ENCODE measurements around the gene PRKD3. TPM values are rescaled to one million over a fixed set of nuclear protein-coding genes. Genes with fewer than 3 reads are reported as not detected.
A peak's percentile ranks its signal among the peaks of the same experiment; 100 is the strongest.
"Not testable (repeated sequence)": the region's sequence is repeated elsewhere in the genome, so short reads cannot be mapped to it uniquely, and the experiment has no call there.

PRKD3 gene
- polyA plus RNA-seq, 1 donor from 2014 or later: 51.2 TPM

- Mint-ChIP-seq H3K27me3 (no peaks in the 10 kb centered on the region), H3K9me3 (no peaks in the 10 kb centered on the region), H3K4me3 (peak overlapping the region in 1 of 4 donors; percentile 63), H3K27ac (peak overlapping the region in 1 of 3 donors; percentile 57), H3K4me1 (peaks cover 48 to 62% (median 48%) of the 10 kb centered on the region in 3 donors), H3K36me3 (peaks cover 14% of the 10 kb centered on the region)
Observed at GRCh38 chr2:37307500-37307899, 17.1 kb downstream of the PRKD3 start.

DNA sequence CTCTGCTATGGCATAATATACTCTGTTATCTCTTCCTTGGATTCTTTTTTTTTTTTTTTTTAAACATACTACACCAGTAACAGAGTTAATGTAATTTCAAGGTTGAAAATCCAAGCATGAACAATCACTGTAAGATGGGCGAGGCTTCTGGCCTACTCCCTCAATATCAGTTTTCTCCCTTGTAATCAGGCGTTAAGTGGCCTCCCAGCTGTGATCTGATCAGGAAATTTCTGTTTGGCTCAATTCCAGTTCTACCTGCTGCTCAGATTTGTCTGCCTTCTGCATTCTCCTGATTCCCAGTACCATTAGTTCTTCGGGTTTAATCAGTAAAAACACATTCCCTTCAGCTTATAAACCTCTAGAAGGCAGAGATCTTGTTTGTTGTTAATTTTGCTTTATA lies 18.6 kb downstream of the PRKD3 start:
- Mint-ChIP-seq H3K27ac (no peak overlapping the region), H3K36me3 (peaks cover 14% of the 10 kb centered on the region), H3K4me3 (no peak overlapping the region)

GRCh38 chr2:37302701-37303252 lies 21.9 kb downstream of the PRKD3 start:
- Mint-ChIP-seq H3K27ac (peak overlapping the region in 1 of 3 donors; percentile 23), H3K36me3 (peaks cover 5% of the 10 kb centered on the region), H3K4me3 (peak overlapping the region in 1 of 4 donors; percentile 2), H3K4me1 (peaks cover 48 to 55% (median 48%) of the 10 kb centered on the region in 3 donors), H3K9me3 (no peaks in the 10 kb centered on the region), H3K27me3 (no peaks in the 10 kb centered on the region)

More for the DNA sequence above, 18.6 kb downstream of the PRKD3 start:
- Mint-ChIP-seq H3K9me3 (no peaks in the 10 kb centered on the region), H3K4me1 (peaks cover 46 to 59% (median 51%) of the 10 kb centered on the region in 3 donors), H3K27me3 (no peaks in the 10 kb centered on the region)

GRCh38 chr2:37301408-37301807 lies 23.2 kb downstream of the PRKD3 start:
- Mint-ChIP-seq H3K36me3 (peaks cover 5% of the 10 kb centered on the region), H3K27me3 (no peaks in the 10 kb centered on the region), H3K4me1 (peaks cover 45 to 57% (median 46%) of the 10 kb centered on the region in 3 donors), H3K9me3 (no peaks in the 10 kb centered on the region), H3K27ac (peak overlapping the region in 2 of 3 donors; percentile 24 to 46), H3K4me3 (no peak overlapping the region)

DNA sequence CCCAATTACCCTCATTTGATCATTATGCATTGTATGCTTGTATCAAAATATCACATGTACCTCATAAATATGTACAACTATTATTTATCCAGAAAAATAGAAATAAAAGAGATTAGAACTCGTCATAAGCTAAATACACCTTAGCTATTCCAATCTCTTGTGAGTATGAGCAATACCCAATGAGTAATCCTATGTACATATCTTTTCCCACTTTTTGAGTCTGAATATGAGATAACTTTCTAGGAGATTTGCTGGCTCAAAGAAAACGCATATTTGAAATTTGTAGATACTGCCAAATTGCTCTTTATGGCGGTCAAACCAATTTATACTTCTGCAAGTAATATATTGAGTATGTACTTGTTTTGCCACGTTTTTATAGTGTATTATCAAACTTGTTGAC lies 24.1 kb downstream of the PRKD3 start:
- Mint-ChIP-seq H3K27ac (no peak overlapping the region), H3K4me1 (peaks cover 44 to 57% (median 46%) of the 10 kb centered on the region in 3 donors), H3K36me3 (peaks cover 5% of the 10 kb centered on the region), H3K9me3 (no peaks in the 10 kb centered on the region), H3K4me3 (no peak overlapping the region), H3K27me3 (no peaks in the 10 kb centered on the region)

DNA sequence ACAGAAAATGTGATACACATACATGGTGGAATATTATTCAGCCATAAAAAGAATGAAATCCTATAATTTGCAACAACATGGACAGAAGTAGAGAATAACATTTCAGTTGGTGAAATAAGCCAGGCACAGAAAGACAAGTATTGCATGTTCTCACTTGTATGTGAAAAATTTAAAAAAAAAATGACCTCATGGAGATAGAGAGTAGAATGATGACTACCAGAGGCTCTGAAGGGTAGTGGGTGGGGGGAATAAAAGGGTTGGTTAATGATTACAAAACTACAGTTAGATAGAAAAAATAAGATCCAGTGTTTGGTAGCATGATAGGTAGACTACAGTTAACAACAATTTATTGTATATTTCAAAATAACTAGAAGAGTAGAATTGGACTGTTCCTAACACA lies 24.5 kb downstream of the PRKD3 start:
- Mint-ChIP-seq H3K4me1 (peaks cover 44 to 55% (median 47%) of the 10 kb centered on the region in 3 donors), H3K27ac (no peak overlapping the region), H3K27me3 (no peaks in the 10 kb centered on the region), H3K4me3 (no peak overlapping the region), H3K36me3 (peaks cover 5% of the 10 kb centered on the region), H3K9me3 (no peaks in the 10 kb centered on the region)

- H3K4me3 Mint-ChIP-seq: no peak overlapping the region
- no peaks in the 10 kb centered on the region for H3K9me3 Mint-ChIP-seq
- no peaks in the 10 kb centered on the region for H3K27me3 Mint-ChIP-seq
- H3K36me3 Mint-ChIP-seq: no peaks in the 10 kb centered on the region
- no peak overlapping the region for H3K27ac Mint-ChIP-seq
- peaks cover 38 to 44% (median 44%) of the 10 kb centered on the region in 3 donors for H3K4me1 Mint-ChIP-seq
Observed at GRCh38 chr2:37297632-37298031, 27.0 kb downstream of the PRKD3 start.

- Mint-ChIP-seq H3K9me3 (no peaks in the 10 kb centered on the region), H3K4me3 (no peak overlapping the region), H3K27ac (peak overlapping the region in 2 of 3 donors; percentile 33 to 84), H3K36me3 (peaks cover 4% of the 10 kb centered on the region), H3K27me3 (no peaks in the 10 kb centered on the region), H3K4me1 (peaks cover 31 to 41% (median 33%) of the 10 kb centered on the region in 3 donors)
Observed at GRCh38 chr2:37295469-37296073, 29.1 kb downstream of the PRKD3 start.

- H3K36me3 Mint-ChIP-seq, H3K4me3 Mint-ChIP-seq, H3K27me3 Mint-ChIP-seq, H3K9me3 Mint-ChIP-seq: not testable (repeated sequence)
- Mint-ChIP-seq H3K27ac (peak overlapping the region in 1 of 3 donors; percentile 33), H3K4me1 (peaks cover 24 to 40% (median 29%) of the 10 kb centered on the region in 3 donors)
Observed at GRCh38 chr2:37294858-37295257, 29.8 kb downstream of the PRKD3 start.

DNA sequence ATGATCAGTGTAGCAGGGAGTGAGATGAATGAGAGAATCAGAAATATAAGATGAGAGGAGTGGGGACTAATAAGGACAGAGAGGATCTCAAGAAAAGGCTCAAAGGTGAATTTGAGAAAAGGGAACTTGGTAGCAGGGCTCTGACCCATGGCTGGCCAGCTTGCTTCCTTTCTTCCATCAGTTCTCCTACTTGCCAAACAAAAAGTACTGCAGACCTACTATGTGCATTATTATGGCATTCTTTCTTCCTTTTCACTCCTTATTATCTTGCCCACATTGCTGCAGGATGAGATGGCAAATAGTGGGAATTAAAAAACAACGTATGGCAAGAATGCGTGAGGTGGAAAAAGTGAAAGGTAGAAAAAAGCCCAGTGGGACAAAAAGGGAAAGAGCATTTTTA lies 33.0 kb downstream of the PRKD3 start:
- no peak overlapping the region for H3K4me3 Mint-ChIP-seq
- no peaks in the 10 kb centered on the region for H3K27me3 Mint-ChIP-seq
- peaks cover 7% of the 10 kb centered on the region for H3K36me3 Mint-ChIP-seq

GRCh38 chr2:37287966-37288365 lies 36.7 kb downstream of the PRKD3 start:
- Mint-ChIP-seq H3K27me3 (no peaks in the 10 kb centered on the region), H3K27ac (no peak overlapping the region), H3K9me3 (no peaks in the 10 kb centered on the region), H3K4me3 (no peak overlapping the region), H3K36me3 (peaks cover 7% of the 10 kb centered on the region), H3K4me1 (peaks cover 3 to 18% (median 10%) of the 10 kb centered on the region in 3 donors)

More for the DNA sequence above, 33.0 kb downstream of the PRKD3 start:
- no peaks in the 10 kb centered on the region for H3K9me3 Mint-ChIP-seq
- H3K27ac Mint-ChIP-seq: peak overlapping the region in 2 of 3 donors; percentile 58 to 59
- peaks cover 13 to 26% (median 22%) of the 10 kb centered on the region in 3 donors for H3K4me1 Mint-ChIP-seq

DNA sequence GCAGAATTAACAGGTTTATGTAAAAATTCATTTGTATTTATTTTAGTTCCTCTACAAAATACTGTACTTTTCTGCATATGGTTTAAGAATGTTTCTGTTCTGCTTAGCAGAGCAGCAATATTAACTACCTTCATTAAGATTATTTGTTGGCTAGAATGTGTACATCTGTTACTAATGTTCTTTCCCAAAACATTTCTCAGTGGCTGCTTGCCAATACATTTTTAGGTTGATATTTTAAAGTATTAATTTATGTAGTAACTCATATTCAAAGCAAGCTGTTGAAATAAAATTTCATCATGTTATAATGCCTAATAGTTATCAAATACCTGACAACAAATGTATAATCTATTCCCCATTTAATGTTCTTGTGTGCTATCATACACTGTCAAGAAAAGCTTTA lies 40.3 kb downstream of the PRKD3 start:
- Mint-ChIP-seq H3K4me3 (no peak overlapping the region), H3K36me3 (peaks cover 5% of the 10 kb centered on the region), H3K27ac (no peak overlapping the region), H3K27me3 (no peaks in the 10 kb centered on the region), H3K4me1 (peaks cover 2 to 22% (median 5%) of the 10 kb centered on the region in 3 donors), H3K9me3 (no peaks in the 10 kb centered on the region)

- Mint-ChIP-seq H3K9me3 (no peaks in the 10 kb centered on the region), H3K4me3 (no peak overlapping the region), H3K27me3 (no peaks in the 10 kb centered on the region), H3K36me3 (peaks cover 5% of the 10 kb centered on the region), H3K4me1 (peaks cover 2 to 21% (median 5%) of the 10 kb centered on the region in 3 donors), H3K27ac (peak overlapping the region in 1 of 3 donors; percentile 63)
Observed at GRCh38 chr2:37283207-37283606, 41.4 kb downstream of the PRKD3 start.

GRCh38 chr2:37282746-37283145 lies 41.9 kb downstream of the PRKD3 start:
- peaks cover 2 to 16% (median 5%) of the 10 kb centered on the region in 3 donors for H3K4me1 Mint-ChIP-seq
- peaks cover 5% of the 10 kb centered on the region for H3K36me3 Mint-ChIP-seq
- no peak overlapping the region for H3K4me3 Mint-ChIP-seq
- no peak overlapping the region for H3K27ac Mint-ChIP-seq
- no peaks in the 10 kb centered on the region for H3K9me3 Mint-ChIP-seq
- no peaks in the 10 kb centered on the region for H3K27me3 Mint-ChIP-seq

DNA sequence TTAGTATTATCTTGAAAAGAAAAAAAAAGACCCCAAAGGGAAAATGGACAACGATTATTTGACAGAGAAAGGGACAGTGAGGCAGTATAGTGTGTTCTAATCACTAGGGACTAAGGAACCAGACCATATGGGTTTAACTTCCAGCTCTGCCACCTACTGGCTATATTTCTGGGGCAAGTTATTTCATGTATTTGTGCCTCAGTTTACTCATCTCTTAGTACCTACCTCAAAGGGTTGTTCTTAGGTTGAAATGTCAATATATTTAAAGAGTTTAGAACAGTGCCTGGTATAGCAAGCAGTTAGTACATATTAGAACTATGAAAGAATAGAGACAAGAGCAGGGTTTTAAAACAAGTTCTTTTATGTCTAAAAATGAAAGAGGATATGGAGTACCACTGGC lies 42.7 kb downstream of the PRKD3 start:
- Mint-ChIP-seq H3K4me3 (no peak overlapping the region), H3K27ac (no peak overlapping the region)

DNA sequence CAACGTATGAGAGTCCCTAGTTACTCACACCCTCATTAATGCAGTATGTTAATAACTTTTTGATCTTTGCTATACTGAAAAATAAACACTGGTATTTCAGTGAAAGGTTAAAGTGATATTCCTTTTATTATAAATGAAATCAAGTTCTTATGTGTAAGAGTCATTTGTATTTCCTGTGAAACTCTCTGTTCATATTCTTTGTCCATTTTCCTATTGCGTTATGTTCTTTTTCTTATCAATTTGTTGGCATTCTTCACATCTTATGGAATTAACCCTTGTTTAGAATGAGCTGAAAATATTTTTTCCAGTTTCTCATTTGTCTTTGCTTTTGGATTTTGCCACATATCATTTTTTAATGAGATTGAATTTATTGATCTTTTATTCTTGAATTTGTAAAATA lies 48.3 kb downstream of the PRKD3 start:
- Mint-ChIP-seq H3K27me3 (no peaks in the 10 kb centered on the region), H3K4me3 (no peak overlapping the region), H3K4me1 (no peaks in the 10 kb centered on the region), H3K27ac (no peak overlapping the region), H3K36me3 (no peaks in the 10 kb centered on the region), H3K9me3 (no peaks in the 10 kb centered on the region)

More for the DNA sequence above, 42.7 kb downstream of the PRKD3 start:
- Mint-ChIP-seq H3K27me3 (no peaks in the 10 kb centered on the region), H3K36me3 (peaks cover 5% of the 10 kb centered on the region), H3K4me1 (peaks cover 2 to 10% (median 5%) of the 10 kb centered on the region in 3 donors), H3K9me3 (no peaks in the 10 kb centered on the region)

All from IgD-negative memory B cell (primary cell).